ENCODE data around the gene CYB5D1.

The CYB5D1 gene

DNA sequence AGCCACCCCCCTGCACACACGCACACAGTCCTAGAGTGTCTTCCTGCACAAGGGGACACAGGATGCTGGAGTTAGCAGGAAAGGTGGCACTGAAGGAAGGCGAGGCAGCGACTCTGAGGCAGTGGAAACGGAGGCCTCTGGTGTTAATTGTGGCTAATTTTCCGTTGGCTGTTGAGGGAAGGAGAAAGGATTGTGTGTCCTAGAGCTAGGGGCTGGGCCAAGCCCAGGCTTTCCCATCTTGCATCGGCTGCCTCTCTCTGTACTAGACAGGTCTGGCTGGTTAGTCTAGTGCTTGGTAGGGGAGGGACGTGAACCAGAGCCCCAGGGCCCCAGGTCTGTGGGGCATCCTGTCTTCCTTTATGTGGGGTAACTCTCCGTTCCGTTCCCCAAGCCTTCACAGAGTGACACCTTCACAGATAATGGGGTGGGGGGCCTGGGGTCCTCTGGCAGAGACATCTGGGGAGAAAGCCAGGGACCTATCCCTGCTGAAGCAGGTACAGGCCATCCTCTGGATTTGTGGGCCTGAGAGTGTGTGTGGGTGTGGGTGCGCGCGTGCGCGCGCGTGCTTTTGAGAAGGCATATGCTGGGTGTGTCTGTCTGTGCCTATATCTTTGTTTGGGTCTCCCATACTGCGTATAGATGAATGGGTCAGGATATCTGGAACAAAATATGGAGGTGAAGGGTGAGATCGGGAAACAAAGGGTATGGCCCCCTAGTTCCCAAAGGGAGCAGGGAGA is 30.5 kb downstream of the CYB5D1 start, which contains the start of gene CHD3:
CHD3 (plus strand) TSS at position 606 of the 737 bp plus-strand sequence. CDS start 212 bp downstream, outside the sequence.
- H3K9ac ChIP-seq (ENCODE audit: low read depth, low read length), result peak within 1 kb of the TSS; percentile 70
- H3K9me3 ChIP-seq (ENCODE audit: control insufficient read depth, insufficient read depth, low read length), result no peaks in the 10 kb centered on the region
- H3K36me3 ChIP-seq (ENCODE audit: control insufficient read depth, insufficient read depth, low read length), result peaks cover 4% of the 10 kb centered on the region
- H3K4me1 ChIP-seq (ENCODE audit: control insufficient read depth, insufficient read depth, low read length), result peaks cover 6% of the 10 kb centered on the region
- peak within 1 kb of the TSS; percentile 85 for H3K4me3 ChIP-seq (ENCODE audit: low read depth, low read length)
- H3K27me3 ChIP-seq (ENCODE audit: control insufficient read depth, insufficient read depth, low read length), result no peaks in the 10 kb centered on the region

DNA sequence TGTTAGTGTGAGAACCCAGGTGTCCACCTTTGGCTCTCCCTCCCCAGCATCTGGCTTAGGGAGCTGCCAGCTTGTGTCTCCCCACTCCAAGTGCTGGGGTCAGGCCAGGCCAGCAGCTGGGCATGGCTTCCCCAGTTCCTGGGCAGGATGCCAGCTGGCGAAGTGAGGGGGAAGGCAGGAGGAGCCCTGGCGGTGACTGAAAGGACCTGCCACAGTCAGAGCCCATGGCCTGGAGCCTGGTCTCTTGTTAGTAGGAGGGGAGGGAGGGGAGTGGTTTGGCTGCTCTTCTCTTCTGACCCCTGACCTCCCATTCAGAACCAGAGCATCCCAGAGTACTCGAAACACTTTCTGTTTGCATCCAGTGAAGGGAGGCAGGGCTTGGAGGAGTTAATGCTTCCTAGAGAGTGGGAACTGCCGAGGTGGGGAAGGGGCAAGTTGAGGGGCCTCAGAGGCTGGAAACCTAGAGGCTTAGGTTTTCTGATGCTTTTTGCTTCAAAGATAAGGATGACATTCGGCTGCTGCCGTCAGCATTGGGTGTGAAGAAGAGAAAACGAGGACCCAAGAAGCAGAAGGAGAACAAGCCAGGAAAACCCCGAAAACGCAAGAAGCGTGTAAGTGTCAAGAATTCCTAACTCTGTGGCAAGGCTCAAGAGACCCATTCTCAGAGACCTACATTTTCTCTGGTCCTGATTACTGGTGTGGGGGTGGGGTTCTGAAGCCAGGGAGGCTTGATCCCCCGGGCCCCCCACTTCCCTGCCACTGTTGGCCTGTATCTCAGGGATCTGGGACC is 31.6 kb downstream of the CYB5D1 start:
- H3K9me3 ChIP-seq (ENCODE audit: control insufficient read depth, insufficient read depth, low read length), result no peaks in the 10 kb centered on the region
- no peak overlapping the region for H3K9ac ChIP-seq (ENCODE audit: low read depth, low read length)
- peaks cover 6% of the 10 kb centered on the region for H3K4me1 ChIP-seq (ENCODE audit: control insufficient read depth, insufficient read depth, low read length)
- H3K27me3 ChIP-seq (ENCODE audit: control insufficient read depth, insufficient read depth, low read length), result no peaks in the 10 kb centered on the region
- peaks cover 4% of the 10 kb centered on the region for H3K36me3 ChIP-seq (ENCODE audit: control insufficient read depth, insufficient read depth, low read length)
- H3K4me3 ChIP-seq (ENCODE audit: low read depth, low read length), result no peak overlapping the region

DNA sequence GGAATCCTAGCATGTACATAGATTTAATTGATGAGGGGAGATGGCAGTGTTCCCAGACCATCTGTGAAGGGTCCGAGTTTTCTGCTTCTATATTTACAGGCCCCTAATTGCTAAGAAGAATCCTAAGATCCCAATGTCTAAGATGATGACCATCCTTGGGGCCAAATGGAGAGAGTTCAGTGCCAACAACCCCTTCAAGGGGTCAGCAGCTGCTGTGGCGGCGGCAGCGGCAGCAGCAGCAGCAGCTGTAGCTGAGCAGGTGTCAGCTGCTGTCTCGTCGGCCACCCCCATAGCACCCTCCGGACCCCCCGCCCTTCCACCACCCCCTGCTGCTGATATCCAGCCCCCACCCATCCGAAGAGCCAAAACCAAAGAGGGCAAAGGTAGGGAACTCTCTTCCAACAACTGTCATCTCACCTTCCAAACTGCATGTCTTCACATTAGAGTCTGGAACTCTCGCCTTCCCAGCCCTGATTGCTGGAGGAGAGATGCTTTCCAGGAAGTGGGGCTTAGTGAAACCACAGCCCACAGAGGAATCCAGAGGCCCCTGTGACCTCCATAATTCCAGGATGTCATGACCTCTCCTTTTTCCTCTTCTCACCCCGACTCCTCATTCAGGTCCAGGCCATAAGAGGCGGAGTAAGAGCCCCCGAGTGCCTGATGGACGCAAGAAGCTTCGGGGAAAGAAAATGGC is 35.5 kb downstream of the CYB5D1 start:
- H3K4me3 ChIP-seq (ENCODE audit: low read depth, low read length), result no peak overlapping the region
- no peaks in the 10 kb centered on the region for H3K9me3 ChIP-seq (ENCODE audit: control insufficient read depth, insufficient read depth, low read length)
- H3K27me3 ChIP-seq (ENCODE audit: control insufficient read depth, insufficient read depth, low read length), result no peaks in the 10 kb centered on the region
- H3K9ac ChIP-seq (ENCODE audit: low read depth, low read length), result no peak overlapping the region
- peaks cover 7% of the 10 kb centered on the region for H3K36me3 ChIP-seq (ENCODE audit: control insufficient read depth, insufficient read depth, low read length)
- peaks cover 2% of the 10 kb centered on the region for H3K4me1 ChIP-seq (ENCODE audit: control insufficient read depth, insufficient read depth, low read length)

DNA sequence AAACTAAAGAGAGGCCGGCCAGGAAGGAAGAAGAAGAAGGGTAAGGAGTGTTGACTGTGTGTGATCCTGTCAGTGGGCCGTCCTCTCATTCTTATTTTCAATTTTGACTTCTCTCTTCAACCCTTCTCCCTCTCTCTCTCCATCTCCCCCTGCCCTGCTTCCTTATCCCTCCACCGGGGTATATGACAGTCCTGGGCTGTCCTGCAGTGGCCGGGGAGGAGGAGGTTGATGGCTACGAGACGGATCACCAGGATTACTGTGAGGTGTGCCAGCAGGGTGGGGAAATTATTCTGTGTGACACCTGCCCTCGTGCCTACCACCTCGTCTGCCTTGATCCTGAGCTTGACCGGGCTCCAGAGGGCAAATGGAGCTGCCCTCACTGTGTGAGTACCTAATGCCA is 36.4 kb downstream of the CYB5D1 start:
- Histone ChIP-seq H3K4me3 (ENCODE audit: low read depth, low read length) (no peak overlapping the region), H3K27me3 (ENCODE audit: control insufficient read depth, insufficient read depth, low read length) (no peaks in the 10 kb centered on the region), H3K36me3 (ENCODE audit: control insufficient read depth, insufficient read depth, low read length) (peaks cover 8% of the 10 kb centered on the region), H3K9me3 (ENCODE audit: control insufficient read depth, insufficient read depth, low read length) (no peaks in the 10 kb centered on the region), H3K4me1 (ENCODE audit: control insufficient read depth, insufficient read depth, low read length) (no peaks in the 10 kb centered on the region), H3K9ac (ENCODE audit: low read depth, low read length) (no peak overlapping the region)

DNA sequence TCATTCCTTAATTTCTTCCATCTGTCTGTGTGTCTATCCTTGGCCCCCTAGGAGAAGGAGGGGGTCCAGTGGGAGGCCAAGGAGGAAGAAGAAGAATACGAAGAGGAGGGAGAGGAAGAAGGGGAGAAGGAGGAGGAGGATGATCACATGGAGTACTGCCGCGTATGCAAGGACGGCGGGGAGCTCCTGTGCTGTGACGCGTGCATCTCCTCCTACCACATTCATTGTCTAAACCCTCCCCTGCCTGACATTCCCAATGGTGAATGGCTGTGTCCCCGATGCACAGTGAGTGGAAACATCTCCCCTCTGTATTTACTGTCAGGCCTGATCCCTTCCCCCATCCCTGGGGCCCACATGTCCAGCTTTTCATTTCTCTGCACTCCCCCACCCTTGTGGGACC is 37.1 kb downstream of the CYB5D1 start:
- Histone ChIP-seq H3K27me3 (ENCODE audit: control insufficient read depth, insufficient read depth, low read length) (no peaks in the 10 kb centered on the region), H3K36me3 (ENCODE audit: control insufficient read depth, insufficient read depth, low read length) (peaks cover 15% of the 10 kb centered on the region), H3K4me3 (ENCODE audit: low read depth, low read length) (no peak overlapping the region), H3K4me1 (ENCODE audit: control insufficient read depth, insufficient read depth, low read length) (no peaks in the 10 kb centered on the region), H3K9ac (ENCODE audit: low read depth, low read length) (no peak overlapping the region), H3K9me3 (ENCODE audit: control insufficient read depth, insufficient read depth, low read length) (no peaks in the 10 kb centered on the region)

DNA sequence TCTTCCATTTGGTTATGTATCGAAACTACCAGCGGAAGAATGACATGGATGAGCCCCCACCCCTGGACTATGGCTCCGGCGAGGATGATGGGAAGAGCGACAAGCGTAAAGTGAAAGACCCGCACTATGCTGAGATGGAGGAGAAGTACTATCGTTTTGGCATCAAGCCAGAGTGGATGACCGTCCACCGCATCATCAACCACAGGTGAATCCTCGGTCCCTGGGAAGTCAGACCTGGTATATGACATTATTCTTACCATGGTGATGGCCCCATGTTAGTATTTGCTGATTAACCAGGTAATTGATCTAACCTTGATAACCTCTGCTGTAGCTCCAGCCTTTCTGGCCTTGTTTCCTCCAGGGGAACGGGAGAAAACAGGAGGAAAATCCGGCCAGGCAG is 39.3 kb downstream of the CYB5D1 start:
- no peaks in the 10 kb centered on the region for H3K27me3 ChIP-seq (ENCODE audit: control insufficient read depth, insufficient read depth, low read length)
- H3K4me1 ChIP-seq (ENCODE audit: control insufficient read depth, insufficient read depth, low read length), result no peaks in the 10 kb centered on the region
- no peaks in the 10 kb centered on the region for H3K9me3 ChIP-seq (ENCODE audit: control insufficient read depth, insufficient read depth, low read length)
- H3K9ac ChIP-seq (ENCODE audit: low read depth, low read length), result no peak overlapping the region
- no peak overlapping the region for H3K4me3 ChIP-seq (ENCODE audit: low read depth, low read length)
- peaks cover 13% of the 10 kb centered on the region for H3K36me3 ChIP-seq (ENCODE audit: control insufficient read depth, insufficient read depth, low read length)

DNA sequence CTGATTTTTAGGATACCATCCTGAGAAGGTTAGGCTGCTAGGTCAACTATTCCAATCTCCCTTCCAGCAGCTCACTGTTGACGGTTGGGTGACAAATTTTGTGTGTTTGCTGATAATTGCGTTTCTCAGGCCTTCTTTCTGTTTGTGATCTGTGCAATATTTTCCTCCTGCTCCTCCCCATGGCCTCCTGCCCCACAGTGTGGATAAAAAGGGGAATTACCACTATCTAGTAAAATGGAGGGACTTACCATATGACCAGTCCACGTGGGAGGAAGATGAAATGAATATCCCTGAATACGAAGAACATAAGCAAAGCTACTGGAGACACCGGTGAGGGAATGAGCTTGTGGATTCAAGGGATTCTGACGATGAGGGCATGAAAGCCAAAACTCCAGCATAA is 40.0 kb downstream of the CYB5D1 start:
- Histone ChIP-seq H3K27me3 (ENCODE audit: control insufficient read depth, insufficient read depth, low read length) (no peaks in the 10 kb centered on the region), H3K9ac (ENCODE audit: low read depth, low read length) (no peak overlapping the region), H3K36me3 (ENCODE audit: control insufficient read depth, insufficient read depth, low read length) (peaks cover 14% of the 10 kb centered on the region), H3K4me1 (ENCODE audit: control insufficient read depth, insufficient read depth, low read length) (no peaks in the 10 kb centered on the region), H3K9me3 (ENCODE audit: control insufficient read depth, insufficient read depth, low read length) (no peaks in the 10 kb centered on the region), H3K4me3 (ENCODE audit: low read depth, low read length) (no peak overlapping the region)

DNA sequence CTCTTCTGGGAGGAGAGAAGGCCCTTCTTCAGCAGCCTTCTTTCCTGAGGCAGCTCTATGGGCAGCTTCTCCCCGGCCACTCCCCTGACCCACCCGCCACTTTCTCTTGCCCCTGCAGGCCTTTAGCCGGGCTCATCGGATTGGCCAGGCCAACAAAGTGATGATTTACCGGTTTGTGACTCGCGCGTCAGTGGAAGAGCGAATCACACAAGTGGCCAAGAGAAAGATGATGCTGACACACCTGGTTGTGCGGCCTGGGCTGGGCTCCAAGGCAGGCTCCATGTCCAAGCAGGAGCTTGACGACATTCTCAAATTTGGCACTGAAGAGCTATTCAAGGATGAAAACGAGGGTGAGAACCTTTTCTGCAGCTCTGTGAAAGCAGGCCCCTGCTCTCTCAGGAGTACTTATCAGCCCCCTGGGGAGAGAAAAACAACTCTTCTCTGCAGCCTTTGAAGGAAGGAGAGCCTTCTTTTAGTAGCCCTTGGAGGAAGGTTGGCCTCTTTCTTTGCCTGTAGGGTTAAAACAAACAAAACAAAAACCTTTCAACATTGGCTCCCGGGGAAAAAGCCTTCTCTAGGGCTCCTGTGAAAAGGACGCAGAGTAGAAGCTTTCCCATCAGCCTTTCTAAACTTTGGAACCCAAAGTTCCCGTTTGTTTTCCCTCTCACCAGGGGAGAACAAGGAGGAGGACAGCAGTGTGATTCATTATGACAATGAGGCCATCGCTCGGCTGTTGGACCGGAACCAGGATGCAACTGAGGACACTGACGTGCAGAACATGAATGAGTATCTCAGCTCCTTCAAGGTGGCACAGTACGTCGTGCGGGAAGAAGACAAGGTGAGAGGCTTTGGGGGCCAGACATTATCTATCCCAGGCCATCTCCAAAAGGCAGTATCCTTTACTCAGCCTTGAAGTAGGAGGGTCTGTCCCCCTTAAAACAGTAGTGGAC is 45.6 kb downstream of the CYB5D1 start:
- Histone ChIP-seq H3K9ac (ENCODE audit: low read depth, low read length) (no peak overlapping the region), H3K4me3 (ENCODE audit: low read depth, low read length) (no peak overlapping the region), H3K36me3 (ENCODE audit: control insufficient read depth, insufficient read depth, low read length) (peaks cover 31% of the 10 kb centered on the region), H3K27me3 (ENCODE audit: control insufficient read depth, insufficient read depth, low read length) (no peaks in the 10 kb centered on the region), H3K4me1 (ENCODE audit: control insufficient read depth, insufficient read depth, low read length) (no peaks in the 10 kb centered on the region), H3K9me3 (ENCODE audit: control insufficient read depth, insufficient read depth, low read length) (no peaks in the 10 kb centered on the region)

DNA sequence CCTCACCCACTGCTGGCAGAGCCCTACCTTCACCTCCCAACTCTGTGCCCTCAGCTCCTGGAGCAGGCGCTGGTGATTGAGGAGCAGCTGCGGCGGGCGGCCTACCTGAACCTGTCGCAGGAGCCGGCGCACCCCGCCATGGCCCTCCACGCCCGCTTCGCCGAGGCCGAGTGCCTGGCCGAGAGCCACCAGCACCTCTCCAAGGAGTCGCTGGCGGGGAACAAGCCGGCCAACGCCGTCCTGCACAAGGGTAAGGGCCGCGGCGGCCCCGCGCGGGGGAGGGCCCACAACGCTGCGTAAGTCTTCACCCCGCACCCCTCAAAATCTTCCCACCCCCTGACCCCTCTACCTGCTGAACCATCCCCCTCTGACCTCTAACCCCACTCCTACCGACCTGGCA is 51.3 kb downstream of the CYB5D1 start:
- Histone ChIP-seq H3K4me1 (ENCODE audit: control insufficient read depth, insufficient read depth, low read length) (no peaks in the 10 kb centered on the region), H3K9ac (ENCODE audit: low read depth, low read length) (no peak overlapping the region), H3K27me3 (ENCODE audit: control insufficient read depth, insufficient read depth, low read length) (no peaks in the 10 kb centered on the region), H3K36me3 (ENCODE audit: control insufficient read depth, insufficient read depth, low read length) (peaks cover 13% of the 10 kb centered on the region), H3K4me3 (ENCODE audit: low read depth, low read length) (no peak overlapping the region), H3K9me3 (ENCODE audit: control insufficient read depth, insufficient read depth, low read length) (no peaks in the 10 kb centered on the region)

DNA sequence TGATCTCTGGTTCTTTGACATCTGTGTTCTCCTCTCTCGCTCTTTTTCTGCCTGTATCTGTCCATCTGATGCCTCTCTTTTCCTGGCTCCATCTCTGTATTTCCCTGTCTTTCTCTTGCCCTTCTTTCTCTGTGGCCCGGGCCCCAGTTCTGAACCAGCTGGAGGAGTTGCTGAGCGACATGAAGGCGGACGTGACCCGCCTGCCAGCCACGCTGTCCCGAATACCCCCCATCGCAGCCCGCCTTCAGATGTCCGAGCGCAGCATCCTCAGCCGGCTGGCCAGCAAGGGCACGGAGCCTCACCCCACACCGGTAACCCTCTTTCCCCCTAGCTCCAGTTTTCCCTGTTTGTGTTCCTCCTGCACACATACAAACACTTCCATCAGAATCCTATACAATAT is 52.5 kb downstream of the CYB5D1 start:
- peaks cover 10% of the 10 kb centered on the region for H3K27me3 ChIP-seq (ENCODE audit: control insufficient read depth, insufficient read depth, low read length)
- H3K36me3 ChIP-seq (ENCODE audit: control insufficient read depth, insufficient read depth, low read length), result peaks cover 10% of the 10 kb centered on the region
- H3K4me1 ChIP-seq (ENCODE audit: control insufficient read depth, insufficient read depth, low read length), result no peaks in the 10 kb centered on the region
- no peak overlapping the region for H3K4me3 ChIP-seq (ENCODE audit: low read depth, low read length)
- no peak overlapping the region for H3K9ac ChIP-seq (ENCODE audit: low read depth, low read length)
- no peaks in the 10 kb centered on the region for H3K9me3 ChIP-seq (ENCODE audit: control insufficient read depth, insufficient read depth, low read length)

DNA sequence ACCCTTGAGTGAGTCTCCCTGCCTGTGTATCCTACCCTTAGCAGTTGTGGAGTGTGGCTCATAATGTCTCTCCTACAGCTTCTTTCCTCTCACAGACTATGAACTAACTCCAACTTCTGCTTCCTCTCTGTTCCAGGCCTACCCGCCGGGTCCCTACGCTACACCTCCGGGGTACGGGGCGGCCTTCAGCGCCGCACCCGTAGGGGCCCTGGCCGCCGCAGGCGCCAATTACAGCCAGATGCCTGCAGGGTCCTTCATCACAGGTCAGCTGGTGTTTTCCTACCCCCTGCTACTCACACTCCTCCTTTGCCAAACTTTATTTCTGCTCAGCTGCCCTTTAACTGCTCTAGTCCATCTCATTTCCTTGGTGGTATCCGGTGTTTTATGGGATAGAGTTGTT is 52.9 kb downstream of the CYB5D1 start:
- Histone ChIP-seq H3K4me3 (ENCODE audit: low read depth, low read length) (no peak overlapping the region), H3K9me3 (ENCODE audit: control insufficient read depth, insufficient read depth, low read length) (no peaks in the 10 kb centered on the region), H3K4me1 (ENCODE audit: control insufficient read depth, insufficient read depth, low read length) (no peaks in the 10 kb centered on the region), H3K27me3 (ENCODE audit: control insufficient read depth, insufficient read depth, low read length) (peaks cover 11% of the 10 kb centered on the region), H3K36me3 (ENCODE audit: control insufficient read depth, insufficient read depth, low read length) (peaks cover 6% of the 10 kb centered on the region), H3K9ac (ENCODE audit: low read depth, low read length) (no peak overlapping the region)

Data from iPS-15b (cell line).